ENCODE measurements around the gene NAP1L4. TPM values are rescaled to one million over a fixed set of nuclear protein-coding genes. Genes with fewer than 3 reads are reported as not detected.

NAP1L4 gene
- total and polyA plus RNA-seq, 4 donors = 65.4 to 109 (median 83.2) TPM

DNA sequence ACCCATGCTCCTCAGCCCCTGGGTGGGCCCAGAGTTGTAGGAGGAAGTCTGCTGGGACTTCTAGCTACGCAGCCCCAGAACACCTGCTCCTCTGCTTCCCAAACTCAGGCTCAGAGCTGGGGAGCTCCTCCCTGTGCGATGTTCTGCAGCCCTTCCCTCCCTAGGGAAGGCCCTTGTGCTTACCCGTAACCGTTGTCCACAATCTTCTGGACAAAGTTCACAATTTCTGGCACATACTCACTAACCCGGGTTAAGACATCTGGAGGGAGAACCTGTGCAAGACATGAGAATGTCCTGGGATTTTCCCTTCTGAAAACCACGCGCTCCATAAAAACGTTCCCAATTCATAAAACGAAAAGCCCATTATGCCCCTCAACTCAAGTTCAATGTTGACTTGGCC, 36.7 kb upstream of the NAP1L4 start:
- intact Hi-C loops (cut with DNase I) = no loop called here
- Histone ChIP-seq H3K4me3 (ENCODE audit: low read length in 2 of 2) (no peak overlapping the region), H3K27ac (ENCODE audit: low read depth in 1 of 2, low read length in 2 of 2) (no peak overlapping the region), H3K27me3 (ENCODE audit: control insufficient read depth in 1 of 2, insufficient read depth in 2 of 2, low read length in 1 of 2) (no peaks in the 10 kb centered on the region), H3K9me3 (ENCODE audit: control insufficient read depth, low read length) (no peaks in the 10 kb centered on the region), H3K36me3 (ENCODE audit: control insufficient read depth in 1 of 2, insufficient read depth in 2 of 2, low read length in 1 of 2) (peaks cover 4 to 20% of the 10 kb centered on the region in 2 donors), H3K4me1 (ENCODE audit: control insufficient read depth in 1 of 2, insufficient read depth in 2 of 2, low read length in 2 of 2) (no peaks in the 10 kb centered on the region)
- ATAC-seq (ENCODE audit: low FRiP score) (no peak), DNase-seq (peak in 1 of 2 donors; percentile 42)
- 89 to 92% methylated on average over 9 of the region's 9 CpGs for WGBS, 2 donors

GRCh38 chr11:3026803-3027202, 34.7 kb upstream of the NAP1L4 start:
- Histone ChIP-seq H3K4me3 (ENCODE audit: low read length in 2 of 2) (no peak overlapping the region), H3K36me3 (ENCODE audit: control insufficient read depth in 1 of 2, insufficient read depth in 2 of 2, low read length in 1 of 2) (peaks cover 4 to 19% of the 10 kb centered on the region in 2 donors), H3K27me3 (ENCODE audit: control insufficient read depth in 1 of 2, insufficient read depth in 2 of 2, low read length in 1 of 2) (no peaks in the 10 kb centered on the region), H3K9me3 (ENCODE audit: control insufficient read depth, low read length) (no peaks in the 10 kb centered on the region), H3K4me1 (ENCODE audit: control insufficient read depth in 1 of 2, insufficient read depth in 2 of 2, low read length in 2 of 2) (no peaks in the 10 kb centered on the region), H3K27ac (ENCODE audit: low read depth in 1 of 2, low read length in 2 of 2) (no peak overlapping the region)
- intact Hi-C loops (cut with DNase I) = no loop called here
- ATAC-seq (ENCODE audit: low FRiP score) = no peak
- no peak for DNase-seq
- WGBS, 2 donors = 91 to 92% methylated on average over 8 of the region's 8 CpGs

DNA sequence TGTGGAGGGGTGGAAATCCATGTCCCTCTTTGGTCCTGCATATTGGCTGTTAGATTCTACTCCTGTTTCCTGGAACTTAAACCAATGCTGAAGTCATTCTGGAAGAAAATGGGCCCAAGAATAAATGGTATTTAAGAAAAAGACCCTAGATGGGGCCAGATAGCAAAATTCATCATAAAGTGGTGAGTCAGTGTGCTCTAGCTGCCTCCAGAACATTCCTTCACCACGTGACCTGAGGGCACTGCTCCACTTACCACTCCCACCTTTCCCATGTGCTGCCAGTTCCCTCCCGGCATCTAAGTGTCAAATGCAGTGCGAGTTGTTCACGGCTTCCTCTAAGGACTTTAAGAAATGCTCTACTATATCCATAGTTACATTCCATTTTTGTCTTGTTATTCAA, 30.9 kb upstream of the NAP1L4 start:
- Histone ChIP-seq H3K36me3 (ENCODE audit: control insufficient read depth in 1 of 2, insufficient read depth in 2 of 2, low read length in 1 of 2) (peaks cover 0 to 9% of the 10 kb centered on the region in 2 donors), H3K4me3 (ENCODE audit: low read length in 2 of 2) (no peak overlapping the region), H3K27me3 (ENCODE audit: control insufficient read depth in 1 of 2, insufficient read depth in 2 of 2, low read length in 1 of 2) (no peaks in the 10 kb centered on the region), H3K27ac (ENCODE audit: low read depth in 1 of 2, low read length in 2 of 2) (no peak overlapping the region), H3K9me3 (ENCODE audit: control insufficient read depth, low read length) (no peaks in the 10 kb centered on the region), H3K4me1 (ENCODE audit: control insufficient read depth in 1 of 2, insufficient read depth in 2 of 2, low read length in 2 of 2) (no peaks in the 10 kb centered on the region)
- 14 to 18% methylated on average over 4 of the region's 4 CpGs for WGBS, 2 donors
- DNase-seq (peak in 1 of 2 donors; percentile 67), ATAC-seq (ENCODE audit: low FRiP score) (no peak)
- intact Hi-C loops (cut with DNase I) = no loop called here

DNA sequence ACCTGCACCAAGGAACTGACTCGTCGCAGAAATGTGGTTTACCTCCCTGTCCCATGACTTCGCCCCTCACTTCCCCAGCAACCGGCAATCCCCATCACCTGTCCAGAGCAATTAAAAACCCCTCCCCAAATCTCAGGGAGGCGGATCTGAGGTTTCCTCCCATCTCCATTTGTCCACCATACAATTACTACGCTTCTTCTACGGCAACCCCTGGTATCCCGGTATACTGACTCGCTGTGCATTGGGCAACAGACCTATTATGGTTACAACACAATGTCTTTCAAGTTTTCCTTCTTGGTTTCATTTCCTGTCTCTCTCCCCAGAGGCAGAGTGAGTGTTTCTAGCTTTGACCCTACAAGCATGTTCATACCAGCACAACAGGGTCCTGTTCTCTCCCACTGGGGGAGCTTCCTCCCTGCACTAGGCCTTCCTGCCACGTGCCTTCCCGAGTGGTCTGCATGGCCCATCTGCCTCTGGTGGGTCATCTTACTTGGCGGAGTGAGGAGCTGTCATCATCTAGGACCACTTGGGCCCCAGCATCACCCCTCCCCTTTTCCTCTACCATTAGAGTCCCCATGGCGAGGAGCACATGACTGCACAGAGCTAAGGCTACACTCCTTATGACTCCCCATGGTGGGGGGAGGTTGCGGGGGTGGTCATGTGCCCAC, 30.3 kb upstream of the NAP1L4 start:
- intact Hi-C loops (cut with DNase I) = no loop called here
- WGBS, 2 donors = 86 to 90% methylated on average over 14 of the region's 14 CpGs
- H3K9me3 ChIP-seq (ENCODE audit: control insufficient read depth, low read length) = no peaks in the 10 kb centered on the region
- ATAC-seq (ENCODE audit: low FRiP score) (peak; percentile 6), DNase-seq (peak in 1 of 2 donors; percentile 57)
- H3K27me3 ChIP-seq (ENCODE audit: control insufficient read depth in 1 of 2, insufficient read depth in 2 of 2, low read length in 1 of 2) = no peaks in the 10 kb centered on the region
- peaks cover 0 to 9% of the 10 kb centered on the region in 2 donors for H3K36me3 ChIP-seq (ENCODE audit: control insufficient read depth in 1 of 2, insufficient read depth in 2 of 2, low read length in 1 of 2)
- H3K4me3 ChIP-seq (ENCODE audit: low read length in 2 of 2) = no peak overlapping the region
- H3K27ac ChIP-seq (ENCODE audit: low read depth in 1 of 2, low read length in 2 of 2) = no peak overlapping the region
- H3K4me1 ChIP-seq (ENCODE audit: control insufficient read depth in 1 of 2, insufficient read depth in 2 of 2, low read length in 2 of 2) = no peaks in the 10 kb centered on the region

- peaks cover 0 to 4% of the 10 kb centered on the region in 2 donors for H3K36me3 ChIP-seq (ENCODE audit: control insufficient read depth in 1 of 2, insufficient read depth in 2 of 2, low read length in 1 of 2)
Observed at GRCh38 chr11:3021125-3021524, 29.0 kb upstream of the NAP1L4 start.

DNA sequence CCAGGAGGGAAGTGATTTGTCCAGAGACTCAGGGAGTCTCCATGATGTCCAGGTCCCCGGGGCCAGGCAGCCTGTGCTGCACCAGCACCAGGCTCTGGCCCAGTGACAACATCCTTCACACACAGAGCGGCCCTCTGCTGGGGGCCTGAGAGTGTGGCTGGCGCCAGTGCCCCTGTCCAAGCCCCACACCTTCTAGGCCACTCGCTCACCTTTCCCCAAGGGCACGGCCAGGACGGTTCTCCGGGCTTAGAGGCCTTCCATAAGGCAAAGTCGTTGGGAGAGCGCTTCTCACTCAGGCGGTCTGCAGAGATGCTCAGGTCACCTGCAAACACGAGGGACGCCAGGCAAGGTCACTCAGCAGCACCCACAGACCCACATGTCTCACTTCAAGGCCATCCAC, 27.9 kb upstream of the NAP1L4 start:
- WGBS, 2 donors = 94 to 95% methylated on average over 12 of the region's 12 CpGs
- Histone ChIP-seq H3K27ac (ENCODE audit: low read depth in 1 of 2, low read length in 2 of 2) (no peak overlapping the region), H3K9me3 (ENCODE audit: control insufficient read depth, low read length) (no peaks in the 10 kb centered on the region), H3K4me3 (ENCODE audit: low read length in 2 of 2) (no peak overlapping the region), H3K4me1 (ENCODE audit: control insufficient read depth in 1 of 2, insufficient read depth in 2 of 2, low read length in 2 of 2) (no peaks in the 10 kb centered on the region), H3K27me3 (ENCODE audit: control insufficient read depth in 1 of 2, insufficient read depth in 2 of 2, low read length in 1 of 2) (no peaks in the 10 kb centered on the region), H3K36me3 (ENCODE audit: control insufficient read depth in 1 of 2, insufficient read depth in 2 of 2, low read length in 1 of 2) (peaks cover 0 to 4% of the 10 kb centered on the region in 2 donors)
- intact Hi-C loops (cut with DNase I) = no loop called here
- DNase-seq = no peak
- ATAC-seq (ENCODE audit: low FRiP score) = no peak

More at GRCh38 chr11:3021125-3021524, 29.0 kb upstream of the NAP1L4 start:
- 50 to 53% methylated on average over 4 of the region's 4 CpGs for WGBS, 2 donors
- H3K27me3 ChIP-seq (ENCODE audit: control insufficient read depth in 1 of 2, insufficient read depth in 2 of 2, low read length in 1 of 2) = no peaks in the 10 kb centered on the region
- H3K27ac ChIP-seq (ENCODE audit: low read depth in 1 of 2, low read length in 2 of 2) = no peak overlapping the region
- H3K4me1 ChIP-seq (ENCODE audit: control insufficient read depth in 1 of 2, insufficient read depth in 2 of 2, low read length in 2 of 2) = no peaks in the 10 kb centered on the region
- intact Hi-C loops (cut with DNase I) = no loop called here
- no peak overlapping the region for H3K4me3 ChIP-seq (ENCODE audit: low read length in 2 of 2)
- no peak for DNase-seq
- ATAC-seq (ENCODE audit: low FRiP score) = no peak
- H3K9me3 ChIP-seq (ENCODE audit: control insufficient read depth, low read length) = no peaks in the 10 kb centered on the region

DNA sequence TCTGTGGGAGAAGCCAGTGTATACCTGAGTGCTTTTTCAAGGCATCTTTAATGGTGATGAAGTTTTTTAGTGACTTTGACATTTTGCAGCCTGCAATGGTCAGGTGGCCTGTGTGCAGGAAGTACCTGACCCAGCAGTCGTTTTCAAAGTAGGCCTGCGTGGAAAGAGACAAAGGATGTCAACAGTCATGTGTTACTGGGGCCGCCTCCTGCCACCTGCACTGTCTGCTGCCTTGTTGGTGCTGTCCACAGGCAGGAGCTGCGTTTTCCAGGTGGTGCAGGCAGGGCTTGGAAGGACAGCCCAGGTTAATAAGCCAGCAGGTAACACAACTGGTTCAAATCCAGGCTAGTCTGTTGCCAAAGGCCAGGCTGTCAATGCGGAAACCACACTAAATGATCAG, 26.5 kb upstream of the NAP1L4 start:
- Histone ChIP-seq H3K4me3 (ENCODE audit: low read length in 2 of 2) (no peak overlapping the region), H3K27ac (ENCODE audit: low read depth in 1 of 2, low read length in 2 of 2) (no peak overlapping the region), H3K4me1 (ENCODE audit: control insufficient read depth in 1 of 2, insufficient read depth in 2 of 2, low read length in 2 of 2) (no peaks in the 10 kb centered on the region), H3K27me3 (ENCODE audit: control insufficient read depth in 1 of 2, insufficient read depth in 2 of 2, low read length in 1 of 2) (no peaks in the 10 kb centered on the region), H3K9me3 (ENCODE audit: control insufficient read depth, low read length) (no peaks in the 10 kb centered on the region), H3K36me3 (ENCODE audit: control insufficient read depth in 1 of 2, insufficient read depth in 2 of 2, low read length in 1 of 2) (peaks cover 0 to 11% of the 10 kb centered on the region in 2 donors)
- intact Hi-C loops (cut with DNase I) = no loop called here
- ATAC-seq (ENCODE audit: low FRiP score) (no peak), DNase-seq (no peak)
- 83% methylated on average over 5 of the region's 5 CpGs for WGBS, 2 donors

GRCh38 chr11:3016861-3017260, 24.7 kb upstream of the NAP1L4 start:
- ATAC-seq (ENCODE audit: low FRiP score) (no peak), DNase-seq (no peak)
- intact Hi-C loops (cut with DNase I) = no loop called here
- Histone ChIP-seq H3K27ac (ENCODE audit: low read depth in 1 of 2, low read length in 2 of 2) (no peak overlapping the region), H3K4me1 (ENCODE audit: control insufficient read depth in 1 of 2, insufficient read depth in 2 of 2, low read length in 2 of 2) (no peaks in the 10 kb centered on the region), H3K4me3 (ENCODE audit: low read length in 2 of 2) (no peak overlapping the region), H3K36me3 (ENCODE audit: control insufficient read depth in 1 of 2, insufficient read depth in 2 of 2, low read length in 1 of 2) (peaks cover 2 to 13% of the 10 kb centered on the region in 2 donors), H3K27me3 (ENCODE audit: control insufficient read depth in 1 of 2, insufficient read depth in 2 of 2, low read length in 1 of 2) (no peaks in the 10 kb centered on the region), H3K9me3 (ENCODE audit: control insufficient read depth, low read length) (no peaks in the 10 kb centered on the region)
- WGBS, 2 donors = 87 to 90% methylated on average over 11 of the region's 11 CpGs

- intact Hi-C loops (cut with DNase I) = no loop called here
Observed at GRCh38 chr11:3015796-3016195, 23.7 kb upstream of the NAP1L4 start.

More at GRCh38 chr11:3015796-3016195, 23.7 kb upstream of the NAP1L4 start:
- Histone ChIP-seq H3K27ac (ENCODE audit: low read depth in 1 of 2, low read length in 2 of 2) (no peak overlapping the region), H3K27me3 (ENCODE audit: control insufficient read depth in 1 of 2, insufficient read depth in 2 of 2, low read length in 1 of 2) (no peaks in the 10 kb centered on the region), H3K36me3 (ENCODE audit: control insufficient read depth in 1 of 2, insufficient read depth in 2 of 2, low read length in 1 of 2) (peaks cover 5 to 17% of the 10 kb centered on the region in 2 donors), H3K9me3 (ENCODE audit: control insufficient read depth, low read length) (no peaks in the 10 kb centered on the region), H3K4me3 (ENCODE audit: low read length in 2 of 2) (no peak overlapping the region), H3K4me1 (ENCODE audit: control insufficient read depth in 1 of 2, insufficient read depth in 2 of 2, low read length in 2 of 2) (no peaks in the 10 kb centered on the region)
- DNase-seq = no peak
- 88 to 90% methylated on average over 10 of the region's 10 CpGs for WGBS, 2 donors
- ATAC-seq (ENCODE audit: low FRiP score) = no peak

Measured in aorta (tissue), 5 donors.